Smooth muscle cell of the brain vasculature (primary cell): ENCODE results near the gene SCT.

Source experiments
- DNase-seq: peaks from one replicate; pipeline ENCODE4 v3.0.0-alpha.2; 2012; ENCODE audit warnings: low read depth, low spot score

SCT gene

GRCh38 chr11:643849-644738 is 17.1 kb upstream of the SCT start:
- no peak for DNase-seq

GRCh38 chr11:643366-643765 is 16.4 kb upstream of the SCT start:
- DNase-seq, result no peak

DNA sequence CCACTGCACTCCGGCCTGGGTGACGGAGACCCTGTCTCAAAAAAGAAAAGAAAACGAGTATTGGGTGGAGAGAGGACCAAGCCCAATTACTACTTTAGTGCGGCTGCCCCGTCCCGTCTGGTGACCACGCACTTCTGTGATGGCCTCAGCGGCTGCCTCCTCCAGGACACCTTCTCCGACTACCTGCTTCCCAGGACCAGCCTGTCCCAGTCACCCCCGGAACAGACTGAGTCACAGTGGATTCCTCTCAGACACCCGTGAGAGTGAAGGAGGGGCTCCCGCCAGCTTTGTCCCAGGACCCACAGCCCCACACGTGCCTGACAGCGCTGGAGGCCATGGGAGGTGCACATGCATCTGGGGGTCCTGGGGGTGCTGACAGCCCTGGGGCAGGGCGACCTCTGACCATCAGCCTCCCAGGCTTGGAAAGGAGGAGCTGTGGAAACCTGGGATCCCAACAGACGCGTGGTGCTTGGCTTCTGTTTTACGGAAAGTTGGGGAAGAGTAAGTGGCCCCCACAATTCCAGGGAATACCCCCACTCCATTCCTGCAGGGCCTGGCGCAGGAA is 14.9 kb upstream of the SCT start:
- DNase-seq, result no peak

GRCh38 chr11:640021-640706 is 13.2 kb upstream of the SCT start:
- no peak for DNase-seq

- DNase-seq, result no peak
These were observed 12.5 kb upstream of the SCT start for GRCh38 chr11:639332-639955.

- no peak for DNase-seq
These were observed 11.8 kb upstream of the SCT start for GRCh38 chr11:638631-639331.

GRCh38 chr11:637593-638521 is 10.9 kb upstream of the SCT start:
- no peak for DNase-seq

- DNase-seq, result no peak
These were observed 10.3 kb upstream of the SCT start for GRCh38 chr11:637333-637592.

DNA sequence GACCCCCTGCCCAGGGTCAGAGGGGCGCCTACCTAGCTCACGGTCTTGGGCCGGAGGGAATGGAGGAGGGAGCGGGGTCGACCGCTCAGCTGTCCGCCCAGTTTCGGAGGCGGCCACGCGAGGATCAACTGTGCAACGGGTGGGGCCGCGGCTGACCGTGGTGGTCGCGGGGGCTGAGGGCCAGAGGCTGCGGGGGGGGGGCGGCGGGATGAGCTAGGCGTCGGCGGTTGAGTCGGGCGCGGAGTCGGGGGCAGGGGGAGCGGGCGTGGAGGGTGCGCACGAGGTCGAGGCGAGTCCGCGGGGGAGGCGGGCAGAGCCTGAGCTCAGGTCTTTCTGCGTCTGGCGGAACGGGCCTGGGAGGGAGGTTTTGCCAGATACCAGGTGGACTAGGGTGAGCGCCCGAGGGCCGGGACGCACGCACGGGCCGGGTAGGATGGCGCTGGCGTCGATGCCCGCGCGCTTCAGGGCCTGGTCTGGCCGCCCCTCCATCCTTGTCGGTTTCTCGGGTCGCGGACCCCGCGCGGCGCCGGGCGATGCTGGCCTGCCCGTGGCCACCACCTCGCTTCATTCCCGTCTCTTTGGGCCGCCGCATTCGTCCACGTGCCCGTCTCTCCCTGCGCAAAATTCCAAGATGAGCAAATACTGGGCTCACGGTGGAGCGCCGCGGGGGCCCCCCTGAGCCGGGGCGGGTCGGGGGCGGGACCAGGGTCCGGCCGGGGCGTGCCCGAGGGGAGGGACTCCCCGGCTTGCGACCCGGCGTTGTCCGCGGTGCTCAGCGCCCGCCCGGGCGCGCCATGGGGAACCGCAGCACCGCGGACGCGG is 9.7 kb upstream of the SCT start, which contains the start of gene DRD4:
Gene DRD4, plus strand, starts transcription at position 759 of the 822 bp plus-strand sequence. Its CDS starts 36 bp downstream, at position 795.
- DNase-seq, result no peak

DNA sequence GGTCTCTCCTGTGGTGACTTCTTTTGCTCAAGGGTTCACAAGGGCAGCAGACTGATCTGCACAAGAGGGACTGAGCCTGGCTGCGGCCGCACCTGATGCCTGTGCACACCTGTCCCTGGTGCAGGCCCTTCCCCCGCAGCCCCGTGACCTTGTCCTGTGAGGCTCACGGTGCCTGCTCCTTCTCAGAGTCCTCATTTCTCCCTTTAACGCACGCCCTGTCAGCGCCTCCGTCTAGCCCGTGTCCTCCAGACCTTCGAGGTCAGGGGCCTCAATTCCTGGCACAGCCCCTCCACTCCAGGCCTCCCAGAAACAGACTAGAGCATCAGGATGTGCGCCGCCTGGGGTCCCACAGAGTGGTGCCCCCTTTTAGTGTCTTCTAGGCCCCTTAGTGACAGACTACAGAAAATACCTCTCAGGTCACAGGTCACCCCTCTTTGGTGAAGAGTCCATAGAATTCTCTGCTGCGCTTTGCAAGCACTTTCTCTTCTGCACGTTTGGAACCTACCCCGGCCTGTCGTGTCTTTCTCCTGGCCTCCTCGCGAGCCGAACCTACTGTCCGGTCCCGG is 9.0 kb upstream of the SCT start:
- no peak for DNase-seq

GRCh38 chr11:630871-631270 is 3.9 kb upstream of the SCT start:
- no peak for DNase-seq

- no peak for DNase-seq
These were observed 2.2 kb upstream of the SCT start for GRCh38 chr11:629237-629583.

GRCh38 chr11:628056-628455 is 1.1 kb upstream of the SCT start:
- no peak for DNase-seq

GRCh38 chr11:627308-627576 is 261 bp upstream of the SCT start:
- no peak for DNase-seq

GRCh38 chr11:625636-626268 is 1.2 kb downstream of the SCT start:
- DNase-seq, result no peak

DNA sequence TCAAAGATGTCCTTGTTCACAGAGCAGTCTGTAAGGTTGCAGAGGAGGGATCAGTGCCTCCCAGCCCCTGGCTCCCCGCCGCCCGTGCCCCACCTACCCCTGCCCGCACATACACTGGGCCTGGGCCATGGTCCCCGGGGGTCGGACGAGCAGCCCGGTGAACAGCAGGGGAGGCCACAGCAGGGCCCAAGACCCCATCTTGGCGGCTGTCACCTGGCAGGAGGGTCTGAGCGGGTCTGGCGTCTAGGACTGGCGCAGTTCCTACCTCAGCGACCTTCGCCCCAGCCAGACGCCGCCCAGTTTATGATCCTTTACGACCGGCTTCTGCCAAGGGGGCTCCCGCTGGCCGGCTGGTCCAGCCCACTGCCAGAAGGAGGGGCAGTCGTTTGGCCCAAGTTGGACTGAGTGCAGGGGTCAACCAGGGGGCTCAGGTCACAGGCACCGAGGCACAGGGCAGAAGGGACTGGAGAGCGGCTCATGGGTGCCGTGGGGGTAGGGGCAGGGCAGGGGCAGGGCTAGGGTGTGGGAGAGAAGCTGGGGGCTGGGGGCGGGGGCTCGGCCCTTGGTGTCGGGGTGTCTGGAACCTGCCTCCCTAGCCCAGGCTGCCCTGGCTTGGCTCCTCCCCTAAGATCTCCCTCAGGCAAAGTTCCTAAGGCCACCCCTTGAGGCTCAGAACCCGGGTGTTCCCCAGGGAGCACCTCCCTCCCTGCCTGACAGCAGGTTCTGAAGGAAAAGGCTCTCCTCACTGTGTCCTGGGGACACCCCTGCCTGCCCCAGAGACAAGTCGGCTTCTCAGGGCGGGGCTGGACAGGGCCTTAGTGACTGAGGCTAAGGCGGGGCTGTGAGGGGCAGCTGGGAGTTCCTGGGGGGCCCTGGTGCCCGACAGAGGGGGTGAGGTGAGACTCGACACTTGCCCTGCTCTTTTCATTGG is 2.0 kb downstream of the SCT start, which contains the start of gene CDHR5:
Gene CDHR5, minus strand, starts transcription at position 251 of the 931 bp plus-strand sequence. Its CDS starts 53 bp downstream, at position 198.
- no peak for DNase-seq

GRCh38 chr11:623999-624704 is 2.8 kb downstream of the SCT start:
- DNase-seq, result no peak
